ENCODE measurements around the gene CXCL16. TPM values are rescaled to one million over a fixed set of nuclear protein-coding genes. Genes with fewer than 3 reads are reported as not detected.
"Not testable (repeated sequence)": the region's sequence is repeated elsewhere in the genome, so short reads cannot be mapped to it uniquely, and the experiment has no call there.

The CXCL16 gene
- total RNA-seq, 1 donor = 0.86 TPM

DNA sequence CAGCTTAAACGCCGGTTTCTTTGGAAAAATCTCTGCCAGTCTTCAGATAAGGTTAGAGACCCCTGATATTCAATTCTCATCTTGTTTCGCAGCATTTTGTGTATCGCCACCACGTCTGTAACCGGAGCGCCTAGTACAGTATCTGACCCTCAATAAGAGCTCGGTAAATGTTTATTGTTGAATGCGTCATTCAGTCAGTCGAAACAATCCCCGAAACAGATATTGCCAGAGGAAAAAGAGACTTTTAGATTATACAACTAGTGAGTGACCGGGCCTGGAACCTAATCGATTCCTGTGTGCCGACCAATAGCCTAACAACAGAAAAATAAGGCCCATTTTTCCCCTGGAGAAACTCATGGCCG is 36.4 kb downstream of the CXCL16 start:
- peak overlapping the region; percentile 98 for H3K4me3 ChIP-seq (ENCODE audit: low read depth, low read length)
- no peak for DNase-seq (ENCODE audit: low read depth)
- TF ChIP-seq, protein P1, sequence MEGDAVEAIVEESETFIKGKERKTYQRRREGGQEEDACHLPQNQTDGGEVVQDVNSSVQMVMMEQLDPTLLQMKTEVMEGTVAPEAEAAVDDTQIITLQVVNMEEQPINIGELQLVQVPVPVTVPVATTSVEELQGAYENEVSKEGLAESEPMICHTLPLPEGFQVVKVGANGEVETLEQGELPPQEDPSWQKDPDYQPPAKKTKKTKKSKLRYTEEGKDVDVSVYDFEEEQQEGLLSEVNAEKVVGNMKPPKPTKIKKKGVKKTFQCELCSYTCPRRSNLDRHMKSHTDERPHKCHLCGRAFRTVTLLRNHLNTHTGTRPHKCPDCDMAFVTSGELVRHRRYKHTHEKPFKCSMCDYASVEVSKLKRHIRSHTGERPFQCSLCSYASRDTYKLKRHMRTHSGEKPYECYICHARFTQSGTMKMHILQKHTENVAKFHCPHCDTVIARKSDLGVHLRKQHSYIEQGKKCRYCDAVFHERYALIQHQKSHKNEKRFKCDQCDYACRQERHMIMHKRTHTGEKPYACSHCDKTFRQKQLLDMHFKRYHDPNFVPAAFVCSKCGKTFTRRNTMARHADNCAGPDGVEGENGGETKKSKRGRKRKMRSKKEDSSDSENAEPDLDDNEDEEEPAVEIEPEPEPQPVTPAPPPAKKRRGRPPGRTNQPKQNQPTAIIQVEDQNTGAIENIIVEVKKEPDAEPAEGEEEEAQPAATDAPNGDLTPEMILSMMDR (IDR thresholded peaks at IDR 0.05; ENCODE audit: insufficient read depth, low read depth, low read length) = no peak

DNA sequence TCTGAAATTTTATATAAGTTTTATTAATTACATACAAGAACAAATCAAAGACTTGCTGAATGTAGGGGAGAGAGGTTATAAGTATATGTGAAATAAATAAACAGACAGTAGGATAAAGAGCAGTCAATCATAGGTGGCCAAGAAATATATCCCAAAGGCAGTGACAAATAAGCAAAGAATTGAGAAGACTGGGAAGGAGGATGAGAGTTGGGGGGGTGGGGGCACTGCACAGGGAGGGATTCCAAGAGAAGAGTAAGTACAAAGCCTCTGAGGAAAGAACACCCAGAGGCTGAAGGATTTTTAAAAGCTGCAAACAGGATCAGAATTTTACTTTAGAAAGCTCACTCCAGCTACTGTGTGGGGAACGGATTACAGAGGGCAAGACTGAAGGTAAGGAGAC is 38.6 kb downstream of the CXCL16 start:
- TF ChIP-seq, protein P1 (IDR thresholded peaks at IDR 0.05; ENCODE audit: insufficient read depth, low read depth, low read length) = no peak
- no peak overlapping the region for H3K4me3 ChIP-seq (ENCODE audit: low read depth, low read length)
- no peak for DNase-seq (ENCODE audit: low read depth)

DNA sequence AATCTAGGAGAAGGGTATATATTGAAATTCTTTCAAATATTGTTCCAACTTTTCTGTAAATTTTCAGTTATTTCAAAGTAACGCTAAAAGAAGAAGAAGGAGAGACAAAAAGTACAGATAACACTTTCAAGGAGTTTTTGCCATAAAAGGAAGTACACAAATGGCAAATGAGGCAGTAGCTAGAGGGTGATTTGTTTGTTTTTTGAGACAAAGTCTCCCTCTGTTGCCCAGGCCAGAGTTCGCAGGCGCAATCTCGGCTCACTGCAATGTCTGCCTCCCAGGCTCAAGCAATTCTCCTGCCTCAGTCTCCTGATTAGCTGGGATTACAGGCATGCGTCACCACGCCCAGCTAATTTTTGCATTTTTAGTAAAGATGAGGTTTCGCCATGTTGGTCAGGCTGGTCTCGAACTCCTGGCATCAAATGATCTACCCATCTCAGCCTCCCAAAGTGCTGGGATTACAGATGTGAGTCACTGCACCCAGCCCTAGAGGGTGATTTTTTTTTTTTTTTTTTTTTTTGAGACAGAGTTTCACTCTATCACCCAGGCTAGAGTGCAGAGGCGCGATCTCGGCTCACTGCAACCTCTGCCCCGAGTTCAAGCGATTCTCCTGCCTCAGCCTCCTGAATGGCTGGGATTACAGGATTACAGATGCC is 40.2 kb downstream of the CXCL16 start:
- DNase-seq (ENCODE audit: low read depth); H3K4me3 ChIP-seq (ENCODE audit: low read depth, low read length): not testable (repeated sequence)

DNA sequence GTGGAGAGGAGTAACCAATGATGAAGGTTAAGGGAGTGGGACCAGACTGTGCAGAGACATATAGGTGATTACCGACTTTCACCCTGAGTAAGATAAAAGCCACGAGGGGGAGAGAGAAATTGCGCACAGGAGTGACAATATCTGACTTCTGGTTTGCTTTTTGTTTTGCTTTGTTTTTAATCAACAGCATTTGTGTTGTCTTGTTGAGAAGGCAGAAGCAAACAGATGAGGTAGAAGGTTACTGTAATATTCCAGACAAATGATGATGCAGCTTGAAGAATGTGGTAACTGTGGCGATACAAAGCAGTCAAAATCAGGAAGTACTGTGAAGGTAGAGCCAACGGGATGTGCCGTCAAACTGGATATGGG is 43.3 kb downstream of the CXCL16 start:
- H3K4me3 ChIP-seq (ENCODE audit: low read depth, low read length) = no peak overlapping the region
- no peak for DNase-seq (ENCODE audit: low read depth)
- TF ChIP-seq, protein P1 (IDR thresholded peaks at IDR 0.05; ENCODE audit: insufficient read depth, low read depth, low read length) = no peak

DNA sequence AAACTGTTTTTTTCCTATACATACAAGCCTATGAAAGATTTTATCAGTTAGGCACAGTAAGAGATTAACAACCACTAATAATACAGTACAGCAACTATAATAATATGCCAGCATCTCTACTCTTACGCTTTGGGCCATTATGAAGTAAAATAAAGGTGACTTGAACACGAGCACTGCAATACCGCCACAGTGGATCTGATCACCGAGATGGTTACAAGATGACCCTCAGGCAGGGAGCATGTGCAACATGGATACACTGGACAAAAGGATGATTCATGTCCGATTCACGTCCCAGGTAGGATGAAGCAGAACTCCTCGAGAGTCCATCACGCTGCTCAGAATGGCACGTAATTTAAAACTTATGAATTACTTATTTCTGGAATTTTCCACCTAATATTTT is 46.3 kb downstream of the CXCL16 start:
- H3K4me3 ChIP-seq (ENCODE audit: low read depth, low read length) = no peak overlapping the region
- DNase-seq (ENCODE audit: low read depth) = no peak
- TF ChIP-seq, protein P1 (IDR thresholded peaks at IDR 0.05; ENCODE audit: insufficient read depth, low read depth, low read length) = no peak

DNA sequence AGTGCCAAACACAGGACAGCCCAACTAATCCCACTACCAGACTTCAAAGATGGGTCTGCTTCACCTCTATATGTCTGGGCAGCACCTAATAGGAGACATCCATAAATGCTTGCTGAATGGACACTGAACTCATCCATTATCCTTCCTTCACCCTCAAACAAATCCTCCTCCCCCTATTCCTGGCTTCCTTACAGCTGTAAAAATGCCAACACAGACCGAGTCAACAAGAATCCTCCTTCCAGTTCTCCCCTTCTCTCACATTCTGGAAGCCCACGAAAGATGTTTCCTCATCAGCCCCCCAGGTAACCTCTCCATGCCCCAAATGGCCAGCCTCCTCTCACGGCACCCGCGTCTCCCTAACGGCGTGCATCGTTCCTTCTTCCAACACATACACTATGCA is 48.0 kb downstream of the CXCL16 start:
- TF ChIP-seq, protein P1 (IDR thresholded peaks at IDR 0.05; ENCODE audit: insufficient read depth, low read depth, low read length) = no peak
- H3K4me3 ChIP-seq (ENCODE audit: low read depth, low read length) = no peak overlapping the region
- no peak for DNase-seq (ENCODE audit: low read depth)

DNA sequence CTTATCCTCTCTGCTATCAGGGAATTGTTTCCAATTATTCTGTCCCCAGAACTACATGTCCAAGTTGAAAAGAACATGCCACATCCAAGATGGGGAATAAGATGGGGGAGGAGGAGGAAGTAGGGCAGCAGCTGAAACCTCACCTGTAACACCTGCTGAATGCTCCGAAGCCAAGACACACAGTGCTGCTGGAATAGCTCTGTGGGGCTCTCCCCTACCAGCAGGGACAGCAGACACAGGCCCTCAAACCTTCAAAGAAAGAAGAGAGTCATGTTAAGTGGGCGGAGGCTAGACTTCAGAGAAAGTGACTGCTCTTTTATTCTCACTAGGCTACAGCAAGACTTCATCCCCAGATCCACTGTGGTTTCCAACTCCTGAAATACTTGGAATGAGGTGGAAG is 49.0 kb downstream of the CXCL16 start:
- TF ChIP-seq, protein P1 (IDR thresholded peaks at IDR 0.05; ENCODE audit: insufficient read depth, low read depth, low read length) = no peak
- DNase-seq (ENCODE audit: low read depth) = no peak
- no peak overlapping the region for H3K4me3 ChIP-seq (ENCODE audit: low read depth, low read length)

DNA sequence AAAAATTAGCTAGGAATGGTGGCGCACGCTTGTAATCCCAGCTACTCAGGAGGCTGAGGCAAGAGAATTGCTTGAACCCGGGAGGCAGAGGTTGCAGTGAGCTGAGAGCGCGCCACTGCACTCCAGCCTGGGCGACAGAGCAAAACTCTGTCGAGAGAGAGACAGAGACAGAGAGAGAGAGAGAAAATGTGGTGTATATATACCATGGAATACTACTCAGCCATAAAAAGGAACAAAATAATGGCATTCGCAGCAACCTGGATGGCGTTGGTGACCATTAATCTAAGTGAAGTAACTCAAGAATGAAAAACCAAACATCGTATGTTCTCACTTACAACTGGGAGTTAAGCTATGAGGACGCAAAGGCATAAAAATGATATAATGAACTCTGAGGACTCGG is 49.9 kb downstream of the CXCL16 start:
- not testable (repeated sequence) for H3K4me3 ChIP-seq (ENCODE audit: low read depth, low read length); DNase-seq (ENCODE audit: low read depth)

DNA sequence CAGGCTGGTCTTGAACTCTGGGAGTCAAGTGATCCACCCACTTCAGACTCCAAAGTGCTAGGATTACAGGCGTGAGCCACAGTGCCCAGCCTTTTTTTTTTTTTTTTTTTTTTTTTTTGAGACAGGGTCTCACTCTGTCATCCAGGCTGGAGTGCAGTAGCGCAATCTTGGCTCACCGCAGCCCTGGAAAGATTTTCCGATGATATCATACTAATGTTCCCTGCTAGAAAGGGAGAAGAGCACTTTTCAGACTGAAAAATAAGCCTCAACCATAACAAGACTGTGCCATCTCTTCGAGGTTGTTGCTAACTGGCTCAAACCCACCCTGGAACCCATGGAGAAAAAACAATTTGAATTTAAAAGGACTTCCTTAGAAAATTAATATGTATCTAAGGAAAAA is 56.0 kb downstream of the CXCL16 start:
- not testable (repeated sequence) for H3K4me3 ChIP-seq (ENCODE audit: low read depth, low read length); DNase-seq (ENCODE audit: low read depth)
